ENCODE results near the gene EYS. TPM values are rescaled to one million over a fixed set of nuclear protein-coding genes. Genes with fewer than 3 reads are reported as not detected.

EYS gene
- total RNA-seq, 4 donors from 2014 or later: under 0.01 TPM; not detected in 3

- H3K27me3 ChIP-seq: no peaks in the 10 kb centered on the region
- DNase-seq (ENCODE audit: extremely low spot score): no peak
- H3K9me3 ChIP-seq: no peaks in the 10 kb centered on the region
- no peaks in the 10 kb centered on the region for H3K36me3 ChIP-seq
- WGBS: 68% methylated on average over 4 of the region's 4 CpGs
- TF ChIP-seq POLR2AphosphoS5 (IDR thresholded peaks at IDR 0.05): no peak
- no peak for TF ChIP-seq EP300 (IDR thresholded peaks at IDR 0.05)
- TF ChIP-seq POLR2A (IDR thresholded peaks at IDR 0.05; ENCODE audit: low read depth): no peak
- TF ChIP-seq CTCF (IDR thresholded peaks at IDR 0.05): no peak
- intact Hi-C loops (cut with DNase I): no loop called here
- H3K27ac ChIP-seq (replicated peaks in 1 of 4): no peak overlapping the region
- H3K4me3 ChIP-seq: no peak overlapping the region
- H3K4me1 ChIP-seq: no peaks in the 10 kb centered on the region
These were observed 970.5 kb downstream of the EYS start for GRCh38 chr6:64736421-64736950.

- Histone ChIP-seq H3K9me3 (no peaks in the 10 kb centered on the region), H3K4me3 (no peak overlapping the region), H3K27me3 (no peaks in the 10 kb centered on the region), H3K36me3 (no peaks in the 10 kb centered on the region), H3K4me1 (no peaks in the 10 kb centered on the region), H3K27ac (replicated peaks in 1 of 4) (no peak overlapping the region)
- WGBS: 95% methylated on average over 4 of the region's 4 CpGs
- no peak for DNase-seq (ENCODE audit: extremely low spot score)
- TF ChIP-seq POLR2AphosphoS5 (IDR thresholded peaks at IDR 0.05): no peak
- TF ChIP-seq POLR2A (IDR thresholded peaks at IDR 0.05; ENCODE audit: low read depth): no peak
- no peak for TF ChIP-seq EP300 (IDR thresholded peaks at IDR 0.05)
- no peak for TF ChIP-seq CTCF (IDR thresholded peaks at IDR 0.05)
- intact Hi-C loops (cut with DNase I): no loop called here
These were observed 973.6 kb downstream of the EYS start for GRCh38 chr6:64733433-64733832.

- Histone ChIP-seq H3K36me3 (no peaks in the 10 kb centered on the region), H3K4me3 (no peak overlapping the region), H3K27ac (replicated peaks in 1 of 4) (no peak overlapping the region), H3K27me3 (no peaks in the 10 kb centered on the region), H3K4me1 (no peaks in the 10 kb centered on the region), H3K9me3 (no peaks in the 10 kb centered on the region)
- intact Hi-C loops (cut with DNase I): no loop called here
- DNase-seq (ENCODE audit: extremely low spot score): no peak
- TF ChIP-seq CTCF (IDR thresholded peaks at IDR 0.05) (no peak), POLR2AphosphoS5 (IDR thresholded peaks at IDR 0.05) (no peak), POLR2A (IDR thresholded peaks at IDR 0.05; ENCODE audit: low read depth) (no peak), EP300 (IDR thresholded peaks at IDR 0.05) (no peak)
These were observed 974.1 kb downstream of the EYS start for GRCh38 chr6:64732888-64733287.

GRCh38 chr6:64729522-64729921 lies 977.5 kb downstream of the EYS start:
- intact Hi-C loops (cut with DNase I): no loop called here
- 70% methylated on average over 4 of the region's 4 CpGs for WGBS
- Histone ChIP-seq H3K4me1 (no peaks in the 10 kb centered on the region), H3K4me3 (no peak overlapping the region), H3K27ac (replicated peaks in 1 of 4) (no peak overlapping the region), H3K9me3 (no peaks in the 10 kb centered on the region), H3K36me3 (no peaks in the 10 kb centered on the region), H3K27me3 (no peaks in the 10 kb centered on the region)
- no peak for DNase-seq (ENCODE audit: extremely low spot score)
- TF ChIP-seq POLR2A (IDR thresholded peaks at IDR 0.05; ENCODE audit: low read depth) (no peak), CTCF (IDR thresholded peaks at IDR 0.05) (no peak), POLR2AphosphoS5 (IDR thresholded peaks at IDR 0.05) (no peak), EP300 (IDR thresholded peaks at IDR 0.05) (no peak)

- DNase-seq (ENCODE audit: extremely low spot score): no peak
- Histone ChIP-seq H3K27me3 (no peaks in the 10 kb centered on the region), H3K4me1 (no peaks in the 10 kb centered on the region), H3K9me3 (no peaks in the 10 kb centered on the region), H3K27ac (replicated peaks in 1 of 4) (no peak overlapping the region), H3K36me3 (no peaks in the 10 kb centered on the region), H3K4me3 (no peak overlapping the region)
- 92% methylated on average over 5 of the region's 5 CpGs for WGBS
- no peak for TF ChIP-seq EP300 (IDR thresholded peaks at IDR 0.05)
- intact Hi-C loops (cut with DNase I): no loop called here
These were observed 980.0 kb downstream of the EYS start for GRCh38 chr6:64727075-64727474.
